A549 (cell line): ENCODE measurements around the gene LILRA5. TPM values are rescaled to one million over a fixed set of nuclear protein-coding genes. Genes with fewer than 3 reads are reported as not detected.

Experiments
- ATAC-seq, 2 experiments: fragments of 200-7000 bp in 1 of 2; fragments of >200 bp in 1 of 2; cut with Nextera tagmentation in 1 of 2; cut with Tn5 transposase in 1 of 2; 3 replicates each; pipeline versions ENCODE4 v1.8.0 to v1.9.1; 2018 to 2020; ENCODE audit warnings: mild to moderate bottlenecking in 1 of 2, moderate library complexity in 1 of 2
- CTCF ChIA-PET: fragments of 300-600 bp; sonication (Branson Sonifier 250); formaldehyde crosslinking; extraction: SDS; loops from one replicate; lab custom pipeline; 2021; ENCODE audit warnings: antibody characterized with exemption, inconsistent platforms; lab: Yijun Ruan, JAX
- POLR2A ChIA-PET: fragments of 350-600 bp; formaldehyde crosslinking; extraction: SDS; loops from one replicate; lab custom pipeline; 2021; ENCODE audit warnings: antibody characterized with exemption, inconsistent platforms; lab: Yijun Ruan, JAX
- DNase-seq, 2 experiments: peaks; one replicate each; pipeline versions ENCODE4 v3.0.0 to v3.0.0-alpha.2; 2011 to 2016; ENCODE audit warnings: low read depth in 1 of 2, low spot score in 1 of 2
- FAIRE-seq: peaks from 2 replicates; lab custom pipeline; 2011; peaks lifted over from hg19 to GRCh38; lab: Jason Lieb, UNC
- H3K27ac ChIP-seq, 2 experiments: fragments of >200 bp; sonication (Bioruptor Twin); formaldehyde crosslinking; 3 replicates each; pipeline ENCODE4 v1.5.1; 2016 to 2017
- H3K4me1 ChIP-seq: fragments of >200 bp; sonication (Bioruptor Twin); formaldehyde crosslinking; 3 replicates; pipeline ENCODE4 v1.6.1; 2016
- H3K4me2 ChIP-seq: fragments of >200 bp; sonication (Bioruptor Twin); formaldehyde crosslinking; 3 replicates; pipeline ENCODE4 v1.6.1; 2016
- H3K4me3 ChIP-seq: fragments of >200 bp; sonication (Bioruptor Twin); formaldehyde crosslinking; 3 replicates; pipeline ENCODE4 v1.5.1; 2016
- H3K9me3 ChIP-seq: fragments of >200 bp; sonication (Bioruptor Twin); formaldehyde crosslinking; 3 replicates; pipeline ENCODE4 v1.6.1; 2016
- BCL3 ChIP-seq: fragments of >200 bp; sonication (Bioruptor Twin); formaldehyde crosslinking; IDR thresholded peaks from 3 replicates; pipeline ENCODE4 v1.6.1; 2016
- BHLHE40 ChIP-seq: IDR thresholded peaks from 2 replicates; pipeline ENCODE4 v1.6.1; 2012; ENCODE audit warnings: low read depth, low read length, inconsistent platforms
- CEBPB ChIP-seq, 2 experiments: fragments of >200 bp in 1 of 2; sonication (Bioruptor Twin) in 1 of 2; formaldehyde crosslinking in 1 of 2; IDR thresholded peaks; 2 replicates each; pipeline ENCODE4 v1.6.1; 2012 to 2016
- CHD2 ChIP-seq: fragments of 150-350 bp; IDR thresholded peaks from 2 replicates; pipeline ENCODE4 v1.6.1; 2014; ENCODE audit warnings: low read length; ENCODE audit not compliant: partially characterized antibody
- CTCF ChIP-seq: fragments of >200 bp; sonication (Bioruptor Twin); formaldehyde crosslinking; IDR thresholded peaks from 3 replicates; pipeline ENCODE4 v1.5.1; 2016
- E2F6 ChIP-seq: IDR thresholded peaks from 2 replicates; pipeline ENCODE4 v1.6.1; 2012; ENCODE audit warnings: low read depth, borderline replicate concordance
- EHF ChIP-seq: fragments of 250-450 bp; sonication (Bioruptor Pico); IDR thresholded peaks from 2 replicates; pipeline ENCODE4 v1.5.0; 2020; ENCODE audit warnings: mild to moderate bottlenecking
- EHMT2 ChIP-seq: fragments of 200-600 bp; sonication (generic); IDR thresholded peaks from 2 replicates; pipeline ENCODE4 v1.6.1; 2016; ENCODE audit warnings: antibody characterized with exemption, low read depth, mild to moderate bottlenecking, moderate library complexity
- EP300 ChIP-seq, 2 experiments: fragments of >200 bp; sonication (Bioruptor Twin); formaldehyde crosslinking; IDR thresholded peaks; 2 replicates in 1 of 2; 3 replicates in 1 of 2; pipeline ENCODE4 v1.6.1; 2016 to 2017
- FOSB ChIP-seq: fragments of 250-450 bp; sonication (Bioruptor Pico); IDR thresholded peaks from 2 replicates; pipeline ENCODE4 v1.5.0; 2020; ENCODE audit warnings: mild to moderate bottlenecking, moderate library complexity
- FOXS1 ChIP-seq: fragments of 250-450 bp; sonication (Bioruptor Pico); IDR thresholded peaks from 2 replicates; pipeline ENCODE4 v1.5.0; 2020; ENCODE audit warnings: mild to moderate bottlenecking, moderate library complexity
- HEYL ChIP-seq: fragments of 250-450 bp; sonication (Bioruptor Pico); IDR thresholded peaks from 2 replicates; pipeline ENCODE4 v1.8.0; 2021; ENCODE audit warnings: mild to moderate bottlenecking, moderate library complexity
- HMGXB4 ChIP-seq: fragments of 250-450 bp; sonication (Bioruptor Pico); IDR thresholded peaks from 2 replicates; pipeline ENCODE4 v1.5.0; 2021; ENCODE audit warnings: mild to moderate bottlenecking, moderate library complexity, borderline replicate concordance
- HOXB13 ChIP-seq: fragments of 250-450 bp; sonication (Bioruptor Pico); IDR thresholded peaks from 2 replicates; pipeline ENCODE4 v1.5.0; 2020; ENCODE audit warnings: low read depth, mild to moderate bottlenecking, moderate library complexity
- MAX ChIP-seq: IDR thresholded peaks from 2 replicates; pipeline ENCODE4 v1.6.1; 2012
- MAZ ChIP-seq: fragments of 150-350 bp; IDR thresholded peaks from 2 replicates; pipeline ENCODE4 v1.6.1; 2014; ENCODE audit warnings: antibody characterized with exemption, low read depth, low read length, borderline replicate concordance
- NR3C1 ChIP-seq: fragments of >200 bp; sonication (Bioruptor Twin); formaldehyde crosslinking; IDR thresholded peaks from 3 replicates; pipeline ENCODE4 v1.6.1; 2017
- PHF8 ChIP-seq: fragments of 200-600 bp; sonication (generic); IDR thresholded peaks from 2 replicates; pipeline ENCODE4 v1.6.1; 2016; ENCODE audit warnings: low read depth, mild to moderate bottlenecking, antibody characterized with exemption, moderate library complexity, borderline replicate concordance
- POLR2A ChIP-seq: IDR thresholded peaks from 2 replicates; pipeline ENCODE4 v1.6.1; 2012; ENCODE audit warnings: mild to moderate bottlenecking, low read length
- POLR2AphosphoS2 ChIP-seq: conservative IDR thresholded peaks from 2 replicates; pipeline ENCODE4 v1.6.1; 2012; ENCODE audit warnings: low read length, improper control_type of control experiment, inconsistent platforms
- RARB ChIP-seq: fragments of 250-450 bp; sonication (Bioruptor Pico); IDR thresholded peaks from 2 replicates; pipeline ENCODE4 v1.8.0; 2021; ENCODE audit warnings: mild to moderate bottlenecking, moderate library complexity
- RFX5 ChIP-seq: fragments of 450-650 bp; IDR thresholded peaks from 2 replicates; pipeline ENCODE4 v1.7.1; 2014; ENCODE audit warnings: antibody characterized with exemption, mild to moderate bottlenecking, moderate library complexity
- TFCP2L1 ChIP-seq: fragments of 250-450 bp; sonication (Bioruptor Pico); IDR thresholded peaks from 2 replicates; pipeline ENCODE4 v1.5.0; 2021; ENCODE audit warnings: mild to moderate bottlenecking
- ZC3H11A ChIP-seq: fragments of 450-650 bp; IDR thresholded peaks from 2 replicates; pipeline ENCODE4 v1.6.1; 2014; ENCODE audit warnings: antibody characterized with exemption, mild to moderate bottlenecking
- ZFP36 ChIP-seq: fragments of 450-650 bp; IDR thresholded peaks from 2 replicates; pipeline ENCODE4 v1.6.1; 2014; ENCODE audit warnings: borderline replicate concordance; ENCODE audit not compliant: partially characterized antibody
- ZSCAN20 ChIP-seq: fragments of 250-450 bp; sonication (Bioruptor Pico); IDR thresholded peaks from 2 replicates; pipeline ENCODE4 v1.8.0; 2022; ENCODE audit warnings: mild to moderate bottlenecking, moderate library complexity
- WGBS: methylation state at CpG from one replicate; pipeline ENCODE4 v1.1.6; 2017; ENCODE audit errors: missing lambda C conversion rate; 5-methylcytosine and 5-hydroxymethylcytosine counted together
- polyA plus RNA-seq, 4 experiments: library from polyadenylated mRNA; depleted of rRNA in 3 of 4; stranded (reverse); fragments of >200 nt; fragmentation: RNase III in 1 of 4; extraction: RNeasy Plus Mini Kit Qiagen cat#74134 plus additional on column Dnase treatment in 1 of 4; gene quantifications; 2 replicates in 3 of 4; 3 replicates in 1 of 4; pipeline ENCODE4 v1.2.3, GENCODE V29; 2011 to 2017

Gene LILRA5
- polyA plus RNA-seq, 2 of the 4 experiments (the other 2 are of a cell fraction), result not detected

- H3K27ac ChIP-seq, result no peak overlapping the region
- ATAC-seq (no peak), DNase-seq (no peak), FAIRE-seq (no peak)
- 5% methylated on average over 6 of the region's 6 CpGs for WGBS
- ChIA-PET CTCF (interaction anchor here (1.6 kb wide), 1 partner anchor 17 kb away, joined by 3 read pairs; no protein-coding TSS in a partner anchor), POLR2A (interaction anchor here (0.5 kb wide), 1 partner anchor 178 kb away, joined by 5 read pairs; no protein-coding TSS in a partner anchor)
- no peak overlapping the region for H3K4me2 ChIP-seq
- H3K4me1 ChIP-seq, result no peaks in the 10 kb centered on the region
- H3K9me3 ChIP-seq, result no peaks in the 10 kb centered on the region
- no peak overlapping the region for H3K4me3 ChIP-seq
- TF ChIP-seq BCL3 (no peak), ZSCAN20 (CRISPR knock-in tag) (no peak), POLR2A (no peak), CEBPB (IDR thresholded peaks at IDR 0.05) (no peak), FOSB (CRISPR knock-in tag) (no peak), MAZ (no peak), ZFP36 (no peak), ZC3H11A (no peak), TFCP2L1 (CRISPR knock-in tag) (no peak), EHF (no peak)
- TF ChIP-seq, all 56 proteins: peak for 0
Observed at GRCh38 chr19:54338521-54338920, 25.6 kb upstream of the LILRA5 start.

- ATAC-seq (no peak), FAIRE-seq (no peak), DNase-seq (no peak)
- WGBS, result 25% methylated on average over 9 of the region's 9 CpGs
- no peak for TF ChIP-seq RARB (CRISPR knock-in tag)
- TF ChIP-seq PHF8, result no peak
- TF ChIP-seq RFX5, result no peak
- no peak for TF ChIP-seq MAX
- no peak for TF ChIP-seq ZC3H11A
- no peak for TF ChIP-seq POLR2AphosphoS2
- TF ChIP-seq CHD2, result no peak
- no peak for TF ChIP-seq HOXB13 (CRISPR knock-in tag)
- TF ChIP-seq HEYL (CRISPR knock-in tag), result no peak
- TF ChIP-seq POLR2A, result no peak
- Histone ChIP-seq H3K4me2 (no peak overlapping the region), H3K27ac (no peak overlapping the region), H3K9me3 (no peaks in the 10 kb centered on the region), H3K4me3 (no peak overlapping the region), H3K4me1 (no peaks in the 10 kb centered on the region)
- ChIA-PET POLR2A (no interaction called here), CTCF (no interaction called here)
Observed at GRCh38 chr19:54337858-54338230, 24.9 kb upstream of the LILRA5 start.

- CTCF ChIA-PET, result no interaction called here
- no peak for FAIRE-seq
- Histone ChIP-seq H3K4me3 (no peak overlapping the region), H3K9me3 (no peaks in the 10 kb centered on the region), H3K4me1 (no peaks in the 10 kb centered on the region), H3K4me2 (no peak overlapping the region), H3K27ac (no peak overlapping the region)
- POLR2A ChIA-PET, result no interaction called here
- WGBS, result 34% methylated on average over 20 of the region's 34 CpGs
- ATAC-seq, result no peak
- DNase-seq, result no peak
- TF ChIP-seq FOXS1 (CRISPR knock-in tag) (no peak), HOXB13 (CRISPR knock-in tag) (no peak), EP300 (IDR thresholded peaks at IDR 0.05) (no peak), EHMT2 (no peak), FOSB (CRISPR knock-in tag) (no peak), HMGXB4 (CRISPR knock-in tag) (no peak), CTCF (no peak), BHLHE40 (no peak), POLR2AphosphoS2 (no peak), NR3C1 (no peak), EHF (no peak), BCL3 (no peak), E2F6 (no peak)
Observed at GRCh38 chr19:54336893-54337857, 24.2 kb upstream of the LILRA5 start.
